Prostate gland (tissue), 2 donors: ENCODE measurements around the gene MMP11. TPM values are rescaled to one million over a fixed set of nuclear protein-coding genes. Genes with fewer than 3 reads are reported as not detected.

Experiments used
- DNase-seq: peaks from one replicate; pipeline ENCODE4 v3.0.0-alpha.2; 2019; ENCODE audit warnings: low spot score
- H3K27ac ChIP-seq, 2 donors: fragments of 200-600 bp; sonication (generic); 2 replicates each; pipeline ENCODE4 v1.5.1; 2017 to 2019
- H3K27me3 ChIP-seq: fragments of 200-600 bp; sonication (generic); replicated peaks from 2 replicates; pipeline ENCODE4 v1.5.1; 2019; ENCODE audit not compliant: insufficient read depth
- H3K36me3 ChIP-seq, 2 donors: fragments of 200-600 bp; sonication (generic); 1 replicate in 1 of 2; 2 replicates in 1 of 2; pipeline versions ENCODE4 v1.5.1 to v1.8.1; 2017 to 2019
- H3K4me1 ChIP-seq: fragments of 200-600 bp; sonication (generic); replicated peaks from 2 replicates; pipeline ENCODE4 v1.5.1; 2019
- H3K4me3 ChIP-seq, 2 donors: fragments of 200-600 bp; sonication (generic); 2 replicates each; pipeline ENCODE4 v1.5.1; 2017 to 2019
- H3K9me3 ChIP-seq: fragments of 200-600 bp; sonication (generic); 2 replicates; pipeline ENCODE4 v1.5.1; 2017
- CTCF ChIP-seq, 4 experiments: fragments of 200-600 bp in 2 of 4; fragments of 450-650 bp in 2 of 4; sonication (generic) in 2 of 4; IDR thresholded peaks; 1 replicate in 3 of 4; 2 replicates in 1 of 4; pipeline ENCODE4 v1.5.1; 2016 to 2019; ENCODE audit warnings: antibody characterized with exemption in 4 of 4, mild to moderate bottlenecking in 2 of 4, moderate library complexity in 2 of 4
- POLR2A ChIP-seq: fragments of 450-650 bp; IDR thresholded peaks from one replicate; pipeline ENCODE4 v1.6.1; 2016; ENCODE audit warnings: antibody characterized with exemption, mild to moderate bottlenecking
- POLR2AphosphoS5 ChIP-seq: sonication (generic); formaldehyde crosslinking; IDR thresholded peaks from one replicate; pipeline ENCODE4 v1.6.1; 2017; ENCODE audit warnings: antibody characterized with exemption
- WGBS: methylation state at CpG from one replicate; pipeline ENCODE4 v1.1.5; 2018; 5-methylcytosine and 5-hydroxymethylcytosine counted together
- intact Hi-C: fragments of 100-400 bp; cut with DNase I; formaldehyde crosslinking; loops from one replicate; pipeline ENCODE4 v1.14.2; 2022
- total RNA-seq, 2 donors: library from RNA; depleted of rRNA; stranded (reverse); fragments of >200 nt; gene quantifications; one replicate each; pipeline ENCODE4 v1.1.0, GENCODE V29; 2016

Gene MMP11
- total RNA-seq, 2 donors from 2014 or later: 6.3 to 26.6 TPM

GRCh38 chr22:23825246-23825905, 52.7 kb downstream of the MMP11 start:
- Histone ChIP-seq H3K27me3 (no peaks in the 10 kb centered on the region), H3K36me3 (peaks cover 0 to 12% of the 10 kb centered on the region in 2 donors), H3K4me3 (no peak overlapping the region), H3K9me3 (no peaks in the 10 kb centered on the region), H3K27ac (no peak overlapping the region), H3K4me1 (no peaks in the 10 kb centered on the region)
- 90% methylated on average over 12 of the region's 12 CpGs for WGBS
- no peak for DNase-seq
- intact Hi-C loops: no loop called here
- no peak for TF ChIP-seq POLR2A
- no peak for TF ChIP-seq CTCF (IDR thresholded peaks at IDR 0.05)
- TF ChIP-seq POLR2AphosphoS5: no peak

- H3K27ac ChIP-seq: no peak overlapping the region
- intact Hi-C loops: no loop called here
- no peaks in the 10 kb centered on the region for H3K4me1 ChIP-seq
- DNase-seq: no peak
- no peaks in the 10 kb centered on the region for H3K27me3 ChIP-seq
- H3K9me3 ChIP-seq: no peaks in the 10 kb centered on the region
- TF ChIP-seq CTCF (IDR thresholded peaks at IDR 0.05): no peak
- TF ChIP-seq POLR2AphosphoS5: no peak
- no peak overlapping the region for H3K4me3 ChIP-seq
- H3K36me3 ChIP-seq: peaks cover 0 to 6% of the 10 kb centered on the region in 2 donors
- 88% methylated on average over 15 of the region's 15 CpGs for WGBS
These were observed 54.1 kb downstream of the MMP11 start for GRCh38 chr22:23826510-23827350.

GRCh38 chr22:23827351-23827995, 54.8 kb downstream of the MMP11 start:
- Histone ChIP-seq H3K9me3 (no peaks in the 10 kb centered on the region), H3K4me1 (no peaks in the 10 kb centered on the region), H3K27ac (no peak overlapping the region), H3K36me3 (peaks cover 0 to 4% of the 10 kb centered on the region in 2 donors), H3K27me3 (no peaks in the 10 kb centered on the region), H3K4me3 (no peak overlapping the region)
- DNase-seq: no peak
- TF ChIP-seq POLR2AphosphoS5 (no peak), CTCF (IDR thresholded peaks at IDR 0.05) (no peak), POLR2A (no peak)
- intact Hi-C loops: no loop called here
- 85% methylated on average over 11 of the region's 11 CpGs for WGBS

GRCh38 chr22:23828800-23829680, 56.4 kb downstream of the MMP11 start:
- intact Hi-C loops: no loop called here
- peaks cover 0 to 2% of the 10 kb centered on the region in 2 donors for H3K36me3 ChIP-seq
- TF ChIP-seq POLR2A: no peak
- TF ChIP-seq CTCF (IDR thresholded peaks at IDR 0.05): no peak
- TF ChIP-seq POLR2AphosphoS5: no peak
- H3K27ac ChIP-seq: no peak overlapping the region
- WGBS: 85% methylated on average over 10 of the region's 10 CpGs
- H3K9me3 ChIP-seq: no peaks in the 10 kb centered on the region
- no peak for DNase-seq
- H3K4me3 ChIP-seq: no peak overlapping the region
- H3K4me1 ChIP-seq: no peaks in the 10 kb centered on the region
- no peaks in the 10 kb centered on the region for H3K27me3 ChIP-seq
